ENCODE data around the gene MAP3K14.

Gene MAP3K14

DNA sequence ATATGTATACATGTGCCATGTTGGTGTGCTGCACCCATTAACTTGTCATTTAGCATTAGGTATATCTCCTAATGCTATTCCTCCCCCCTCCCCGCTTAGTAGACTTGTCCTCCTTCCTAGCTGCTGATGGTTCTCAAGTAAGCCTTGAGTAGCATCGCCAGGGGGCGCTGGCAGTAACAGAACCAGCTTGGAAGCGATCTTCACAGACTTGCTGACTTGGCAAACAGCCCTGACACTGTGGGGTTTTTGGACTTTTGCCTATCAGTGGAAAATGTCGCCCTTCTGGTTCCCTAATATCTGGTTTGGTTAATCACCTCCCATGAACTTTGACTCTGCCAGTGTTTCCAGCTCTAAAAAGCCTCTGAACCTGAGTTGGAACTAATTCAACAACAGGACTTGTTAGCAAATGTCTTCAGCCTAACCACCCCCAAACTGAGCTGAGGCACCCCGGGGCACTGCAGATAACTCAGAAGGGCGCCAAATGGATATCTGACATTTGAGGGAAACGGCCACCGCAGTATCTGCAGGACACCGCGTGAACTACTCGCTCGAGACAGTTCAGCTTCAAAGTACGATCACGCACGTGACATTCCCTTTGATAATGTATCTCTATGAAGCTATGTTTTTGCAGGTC, 39.5 kb downstream of the MAP3K14 start:
- peak; percentile 86 for DNase-seq

DNA sequence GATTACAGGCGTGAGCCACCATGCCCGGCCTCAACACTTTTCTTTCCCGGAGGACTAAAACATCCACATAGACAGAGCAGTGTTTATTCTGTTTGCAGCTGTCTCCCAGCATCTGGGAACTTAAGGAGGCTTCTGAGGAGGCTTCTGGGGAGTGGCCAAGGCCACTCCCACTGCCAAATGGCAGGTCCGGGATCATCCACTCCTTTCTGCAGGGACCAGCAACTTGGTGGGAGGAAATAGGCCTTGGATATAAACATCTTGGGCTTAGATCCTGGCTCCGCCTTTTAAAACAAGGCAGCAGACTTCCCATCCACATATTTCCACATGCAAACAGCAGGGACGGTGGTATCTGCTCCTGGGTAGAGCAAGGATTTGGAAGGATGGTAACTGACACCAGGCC, 40.8 kb downstream of the MAP3K14 start:
- DNase-seq = no peak

- no peak for DNase-seq
These were observed 42.8 kb downstream of the MAP3K14 start for GRCh38 chr17:45274033-45274432.

- no peak for DNase-seq
These were observed 43.3 kb downstream of the MAP3K14 start for GRCh38 chr17:45273551-45273957.

DNA sequence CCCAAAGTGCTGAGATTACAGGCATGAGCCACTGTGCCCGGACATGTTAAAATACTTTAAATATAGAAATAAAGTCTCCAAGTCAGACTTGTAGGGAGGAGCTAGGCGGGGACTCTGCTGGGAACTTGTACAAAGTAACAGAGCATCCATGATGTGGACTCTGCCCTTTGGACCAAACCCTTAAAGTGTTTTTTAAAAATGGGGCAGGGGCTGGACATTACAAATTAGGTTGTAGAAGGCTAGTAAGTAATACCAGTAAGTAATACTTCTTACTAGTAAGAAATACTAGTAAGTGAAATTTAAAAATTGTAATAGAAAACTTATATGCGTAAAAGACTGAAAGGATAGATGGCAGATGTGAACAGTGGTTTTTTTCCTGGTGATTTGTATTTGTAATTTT, 45.2 kb downstream of the MAP3K14 start:
- no peak for DNase-seq

GRCh38 chr17:45270828-45271418, 45.9 kb downstream of the MAP3K14 start:
- no peak for DNase-seq

GRCh38 chr17:45269912-45270311, 46.9 kb downstream of the MAP3K14 start:
- DNase-seq = no peak

GRCh38 chr17:45267436-45268055, 49.3 kb downstream of the MAP3K14 start:
- DNase-seq = no peak

- no peak for DNase-seq
These were observed 50.4 kb downstream of the MAP3K14 start for GRCh38 chr17:45266372-45266926.

DNA sequence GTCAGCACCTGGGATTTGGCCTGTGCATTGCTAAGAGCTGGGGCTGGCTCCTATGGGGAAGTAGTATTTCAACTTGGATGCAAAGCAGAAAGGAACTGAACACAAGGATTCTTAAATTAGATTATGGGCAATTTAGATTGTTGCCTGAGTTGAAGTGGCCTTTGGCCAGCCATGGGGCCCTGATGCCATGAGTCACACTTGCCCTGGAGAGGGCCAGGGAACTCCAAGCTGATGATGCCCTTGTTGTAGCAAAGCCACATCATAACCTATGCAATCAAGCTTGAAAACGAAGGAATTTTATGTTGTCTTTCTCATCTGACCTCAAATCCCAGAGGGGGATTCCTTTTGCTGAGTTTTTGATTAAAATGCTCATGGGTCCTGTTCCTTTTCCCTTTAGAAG, 51.0 kb downstream of the MAP3K14 start:
- peak; percentile 19 for DNase-seq

GRCh38 chr17:45264988-45265387, 51.8 kb downstream of the MAP3K14 start:
- no peak for DNase-seq

DNA sequence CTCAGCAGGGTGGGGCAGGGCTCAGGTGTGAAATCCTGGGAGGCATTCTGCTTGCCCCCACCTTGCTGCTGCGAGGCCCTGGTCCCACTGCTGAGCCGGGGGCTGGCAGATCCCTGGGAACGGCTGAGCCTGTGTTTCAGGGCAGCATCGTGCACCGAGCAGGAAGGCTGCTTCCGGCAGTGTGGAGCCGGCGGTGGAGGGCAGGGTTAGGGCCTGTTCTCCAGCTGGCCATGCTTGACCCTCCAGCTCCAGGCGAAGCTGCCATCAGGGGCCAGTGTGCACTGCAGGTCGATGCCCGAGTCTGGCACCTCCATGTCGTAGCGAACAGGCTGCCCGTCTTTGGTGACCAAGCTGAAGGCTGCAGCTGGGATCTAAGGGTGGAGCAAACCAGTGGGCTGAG, 52.4 kb downstream of the MAP3K14 start:
- DNase-seq = no peak

- no peak for DNase-seq
These were observed 53.4 kb downstream of the MAP3K14 start for GRCh38 chr17:45263477-45263860.

DNA sequence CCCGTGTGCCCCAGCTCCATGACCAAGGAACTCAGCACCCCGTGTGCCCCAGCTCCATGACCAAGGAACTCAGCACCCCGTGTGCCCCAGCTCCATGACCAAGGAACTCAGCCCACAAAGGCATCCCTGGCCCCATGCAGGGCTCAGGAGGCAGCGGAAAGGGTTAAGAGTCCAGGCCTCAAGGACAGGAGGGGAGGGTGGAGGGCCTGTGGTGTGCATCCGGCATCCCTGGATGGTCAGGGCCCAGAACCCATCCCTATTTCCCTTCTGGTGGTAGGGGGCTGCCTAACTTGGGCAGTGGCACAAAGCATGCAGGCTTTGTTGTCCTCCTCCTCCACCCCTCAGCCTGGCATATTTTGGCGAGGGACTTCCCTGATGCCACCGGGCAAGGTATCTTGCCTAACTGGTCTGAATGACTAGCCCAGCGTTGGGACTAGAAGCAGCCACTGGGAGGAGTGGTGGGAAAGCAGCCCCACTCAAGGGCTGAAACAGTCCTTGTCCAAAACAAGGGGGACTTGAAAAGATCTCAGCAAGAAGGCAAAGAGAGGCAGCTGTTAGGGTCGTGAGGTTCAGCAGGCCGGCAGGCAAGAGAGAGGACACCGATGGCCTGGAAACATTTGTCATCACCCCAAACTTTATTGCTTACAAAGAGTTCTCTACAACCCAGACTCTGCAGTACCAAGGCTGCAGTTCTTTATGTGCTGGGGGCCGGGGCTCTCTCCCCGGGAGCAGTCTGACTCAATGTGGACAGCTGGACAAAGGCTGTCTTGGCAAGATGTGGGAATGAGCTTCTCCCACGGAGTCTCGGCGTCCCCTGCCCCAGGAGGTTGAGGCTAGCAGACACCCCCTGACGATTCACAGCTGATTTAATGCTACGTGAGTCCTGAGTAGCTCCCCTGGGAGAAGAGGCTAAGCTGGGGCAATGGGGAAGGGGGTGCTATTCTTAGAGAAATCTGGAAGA, 54.0 kb downstream of the MAP3K14 start:
- no peak for DNase-seq

DNA sequence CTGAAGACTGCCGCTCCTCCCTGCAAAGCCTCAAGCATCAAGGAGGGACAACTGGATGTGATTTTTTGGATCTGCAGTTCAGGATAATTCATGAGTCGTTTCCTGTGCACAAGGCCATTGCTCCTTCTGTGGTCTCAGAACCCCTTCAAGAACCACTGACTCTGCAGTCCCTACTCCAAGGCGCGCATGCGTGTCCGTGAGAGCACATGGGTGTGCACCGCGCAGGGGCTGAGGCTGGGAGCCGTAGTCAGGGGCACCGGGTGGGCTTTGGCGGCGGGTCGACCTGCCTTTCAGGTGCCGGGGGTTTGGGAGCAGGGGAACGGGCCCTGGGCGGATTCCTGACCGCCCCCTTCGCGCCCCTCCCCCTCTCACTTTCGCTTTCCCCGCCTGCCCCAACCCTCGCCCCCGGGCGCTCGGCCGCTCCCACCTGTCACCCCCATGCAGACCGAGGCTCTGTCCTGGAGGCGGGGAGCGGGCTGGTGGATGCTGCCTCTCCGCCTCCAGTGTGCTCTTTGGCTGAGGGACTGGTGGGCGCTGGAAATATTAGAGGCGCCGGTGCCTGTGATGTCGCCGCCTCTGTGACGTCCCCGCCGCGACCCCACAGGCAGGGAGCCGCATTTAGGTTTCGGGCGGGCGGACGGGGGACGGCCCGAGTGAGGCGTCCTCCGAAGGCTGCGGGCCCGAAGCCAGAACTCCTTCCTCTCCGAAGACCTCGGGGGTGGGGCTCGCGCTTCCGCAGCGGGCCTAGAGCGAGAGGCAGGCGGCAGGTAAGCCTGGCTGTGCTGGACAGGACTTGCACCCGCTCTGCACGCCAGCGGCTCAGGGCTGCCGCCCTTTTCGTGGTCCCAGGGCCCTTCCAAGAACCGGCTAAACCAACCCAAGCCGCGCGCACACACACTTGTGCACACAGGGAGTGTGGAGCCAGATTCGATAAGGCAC, 55.0 kb downstream of the MAP3K14 start, which contains the start of gene SPATA32:
TSS of gene SPATA32 (minus strand) at position 518 of the 939 bp plus-strand sequence. CDS start at position 440, 78 bp downstream.
- DNase-seq = no peak

- DNase-seq = no peak
These were observed 56.5 kb downstream of the MAP3K14 start for GRCh38 chr17:45260204-45260783.

GRCh38 chr17:45258981-45259380, 57.8 kb downstream of the MAP3K14 start:
- DNase-seq = peak; percentile 58

- no peak for DNase-seq
These were observed 59.7 kb downstream of the MAP3K14 start for GRCh38 chr17:45257115-45257514.

DNA sequence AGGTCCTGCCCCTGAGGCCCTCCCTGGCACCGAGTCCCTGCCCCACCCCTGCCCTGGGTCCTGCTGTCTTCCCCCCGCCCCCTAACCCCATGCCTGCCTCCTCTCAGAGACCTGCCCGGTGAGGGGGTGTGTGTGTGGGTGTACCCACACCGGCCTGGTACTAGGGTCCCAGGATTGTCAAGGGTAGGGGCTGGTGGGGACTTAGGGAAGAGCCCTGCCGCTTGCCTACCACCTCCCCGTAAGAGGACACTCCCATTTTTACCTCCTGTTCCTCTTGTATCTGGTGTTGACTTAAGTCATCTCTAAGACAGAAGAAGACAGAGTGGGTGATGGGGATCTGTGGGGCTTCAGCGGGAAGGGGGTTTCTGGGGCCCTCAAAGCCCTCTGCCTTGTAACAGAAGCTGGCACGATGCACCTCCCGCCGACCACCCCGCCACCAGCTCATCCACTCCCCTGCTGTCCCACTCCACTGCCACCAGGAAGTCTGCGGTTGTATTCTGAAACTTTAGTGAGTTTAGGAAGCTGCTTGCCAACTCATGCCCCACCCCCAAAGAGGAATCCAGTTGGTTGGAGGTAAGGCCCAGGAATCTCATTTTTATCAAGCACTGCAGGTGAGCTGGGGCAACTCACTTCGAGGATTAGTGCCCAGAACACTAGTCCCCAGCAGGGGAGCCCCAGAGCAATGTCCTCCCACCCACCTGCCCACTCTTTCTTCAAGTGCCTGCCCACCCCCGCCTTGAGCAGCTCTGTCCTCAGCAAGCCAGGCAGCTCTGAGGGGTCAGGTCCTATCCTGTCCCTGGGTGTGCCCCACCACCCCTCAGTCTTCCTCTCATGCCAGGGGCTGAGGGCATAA, 60.5 kb downstream of the MAP3K14 start:
- peak; percentile 18 for DNase-seq

DNA sequence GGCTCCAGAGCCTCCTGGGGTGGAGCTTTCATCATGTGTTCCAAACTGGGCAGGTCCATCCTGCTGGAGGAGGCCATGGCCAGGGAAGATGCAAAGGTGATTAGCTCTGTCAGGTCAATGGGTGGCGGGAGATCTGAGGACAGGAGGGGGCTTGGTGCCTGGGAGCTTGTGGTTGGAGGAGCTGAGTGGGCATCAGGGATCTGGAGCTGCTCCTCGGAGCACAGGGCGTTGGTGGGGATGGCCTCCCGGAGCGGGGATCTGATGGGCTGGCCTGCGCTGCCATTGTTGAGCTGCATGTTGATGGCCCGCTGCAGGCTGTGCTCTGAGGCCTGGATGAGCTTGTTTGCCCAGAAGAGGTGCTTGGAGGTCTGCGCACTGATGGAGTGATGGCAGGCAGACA, 61.5 kb downstream of the MAP3K14 start:
- DNase-seq = no peak
